ENCODE results near the gene AR.

The AR gene

DNA sequence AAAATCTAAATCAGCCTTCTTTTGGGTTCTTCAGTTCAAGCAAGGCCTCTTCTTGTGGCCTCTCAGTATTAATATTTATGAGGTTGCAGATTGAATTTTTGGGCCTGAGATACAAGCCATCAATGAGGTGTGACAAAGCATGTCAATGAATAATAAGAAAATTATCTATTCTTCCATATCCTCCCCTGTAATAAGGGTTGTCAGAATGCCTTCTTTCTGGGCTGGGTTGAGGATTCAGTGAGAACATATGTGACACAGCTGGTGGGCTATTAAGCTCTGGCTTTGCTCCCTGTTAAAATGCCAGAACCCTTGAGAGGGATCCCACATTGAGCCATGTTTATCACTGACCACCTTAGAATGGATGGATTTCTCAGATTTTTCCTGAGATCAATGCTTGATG lies 187.2 kb downstream of the AR start:
- no peak for DNase-seq

DNA sequence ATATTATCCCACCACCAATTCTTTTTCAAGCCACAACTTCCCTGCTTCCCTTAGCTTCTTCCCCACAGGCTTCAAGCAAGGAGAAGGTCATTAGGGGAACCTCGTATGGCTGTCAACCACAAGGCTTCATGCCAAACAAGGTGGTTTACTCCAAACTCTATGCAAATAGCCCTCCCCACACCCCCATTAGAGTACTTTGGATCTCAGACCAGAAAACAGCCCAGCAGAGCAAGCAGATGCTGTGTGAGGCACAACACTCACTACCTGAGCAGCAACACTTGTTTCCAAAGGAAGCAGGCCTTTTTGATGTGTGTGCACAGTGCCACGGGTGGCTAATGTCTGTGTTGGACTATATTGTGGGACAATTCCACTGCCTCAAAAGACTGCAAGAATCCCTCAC lies 189.0 kb downstream of the AR start:
- no peak for DNase-seq

- DNase-seq = no peak
Measured at GRCh38 chrX:67734111-67734753, 190.4 kb downstream of the AR start.

DNA sequence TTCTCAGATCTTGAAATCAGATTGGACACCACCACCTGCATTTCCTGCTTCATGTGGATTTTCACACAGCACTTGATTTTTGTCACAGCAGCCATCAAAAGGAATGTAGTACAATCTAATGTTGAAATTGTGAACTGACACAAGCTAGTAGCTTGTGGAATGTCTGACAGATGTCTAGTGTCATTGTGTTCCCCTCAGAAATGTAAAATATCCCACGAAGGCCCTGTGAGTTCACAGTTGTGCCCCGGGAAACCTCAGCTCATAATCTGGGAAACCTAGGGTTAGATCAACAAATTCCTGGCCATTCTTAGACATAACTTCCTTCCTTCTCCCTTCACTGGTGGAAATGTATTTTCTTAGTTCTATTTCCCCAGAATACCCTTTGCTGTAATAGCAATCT lies 205.7 kb downstream of the AR start:
- no peak for DNase-seq

GRCh38 chrX:67750694-67751093 lies 206.9 kb downstream of the AR start:
- DNase-seq = no peak

- DNase-seq = no peak
Measured at GRCh38 chrX:67759018-67759417, 215.2 kb downstream of the AR start.

GRCh38 chrX:67777148-67777547 lies 233.3 kb downstream of the AR start:
- no peak for DNase-seq

DNA sequence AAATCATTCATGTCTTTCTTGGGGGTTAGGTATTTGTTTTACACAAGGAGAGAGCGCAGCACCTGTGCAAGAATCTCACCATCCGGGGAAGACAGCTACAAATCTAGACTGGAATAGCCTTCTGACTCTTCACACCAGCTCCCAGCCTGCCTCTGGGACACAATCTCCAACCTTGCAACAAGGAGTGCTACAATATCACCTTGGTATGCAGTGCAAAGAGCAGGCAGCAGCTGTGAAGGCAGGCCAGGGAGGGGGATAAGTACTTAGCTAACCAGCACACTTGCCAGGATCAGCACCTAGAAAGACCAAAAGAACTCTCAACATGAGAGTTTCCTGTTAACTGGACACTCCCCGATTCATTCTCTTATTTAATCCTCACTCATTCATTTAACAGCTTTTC lies 235.3 kb downstream of the AR start:
- no peak for DNase-seq
